Pulmonary artery endothelial cell (primary cell): Measurements from ENCODE around the gene CNDP2. TPM values are rescaled to one million over a fixed set of nuclear protein-coding genes. Genes with fewer than 3 reads are reported as not detected.
"Not testable (repeated sequence)": the region's sequence is repeated elsewhere in the genome, so short reads cannot be mapped to it uniquely, and the experiment has no call there.

Source experiments
- DNase-seq: peaks from one replicate; pipeline ENCODE4 v3.0.0-alpha.2; 2011; ENCODE audit warnings: low read depth, low spot score
- total RNA-seq: library from RNA; depleted of rRNA; stranded (reverse); fragments of >200 nt; gene quantifications from 2 replicates; pipeline ENCODE4 v1.2.3, GENCODE V29; 2014

The CNDP2 gene
- total RNA-seq, 1 donor from 2014 or later: 100 TPM

- no peak for DNase-seq
Measured at GRCh38 chr18:74517236-74517630, 21.1 kb downstream of the CNDP2 start.

- DNase-seq: no peak
Measured at GRCh38 chr18:74518456-74519295, 22.5 kb downstream of the CNDP2 start.

- no peak for DNase-seq
Measured at GRCh38 chr18:74519320-74520095, 23.3 kb downstream of the CNDP2 start.

- no peak for DNase-seq
Measured at GRCh38 chr18:74520096-74520833, 24.1 kb downstream of the CNDP2 start.

GRCh38 chr18:74521068-74521725, 25.0 kb downstream of the CNDP2 start:
- no peak for DNase-seq

- DNase-seq: no peak
Measured at GRCh38 chr18:74522635-74523548, 26.7 kb downstream of the CNDP2 start.

GRCh38 chr18:74524097-74524496, 27.9 kb downstream of the CNDP2 start:
- no peak for DNase-seq

GRCh38 chr18:74524915-74525314, 28.8 kb downstream of the CNDP2 start:
- DNase-seq: not testable (repeated sequence)

- no peak for DNase-seq
Measured at GRCh38 chr18:74525741-74526140, 29.6 kb downstream of the CNDP2 start.

GRCh38 chr18:74526488-74526887, 30.3 kb downstream of the CNDP2 start:
- DNase-seq: no peak

- no peak for DNase-seq
Measured at GRCh38 chr18:74528478-74528877, 32.3 kb downstream of the CNDP2 start.

- DNase-seq: no peak
Measured at GRCh38 chr18:74528913-74529312, 32.8 kb downstream of the CNDP2 start.

GRCh38 chr18:74529378-74529777, 33.2 kb downstream of the CNDP2 start:
- DNase-seq: no peak

- no peak for DNase-seq
Measured at GRCh38 chr18:74529811-74530583, 33.8 kb downstream of the CNDP2 start.

- DNase-seq: no peak
Measured at GRCh38 chr18:74530584-74530862, 34.4 kb downstream of the CNDP2 start.

GRCh38 chr18:74531043-74531442, 34.9 kb downstream of the CNDP2 start:
- no peak for DNase-seq

- no peak for DNase-seq
Measured at GRCh38 chr18:74532511-74533025, 36.4 kb downstream of the CNDP2 start.

GRCh38 chr18:74533666-74534065, 37.5 kb downstream of the CNDP2 start:
- no peak for DNase-seq

GRCh38 chr18:74534150-74534969, 38.2 kb downstream of the CNDP2 start, which contains the start of gene CNDP1:
Gene CNDP1 (plus strand): TSS chr18:74534500. CDS start chr18:74534668, 168 bp downstream.
- no peak for DNase-seq
